Stimulated activated CD8-positive, alpha-beta memory T cell treated with anti-CD3 and anti-CD28 coated beads, Interleukin-2, amount 100 ng/mL, for 48 hours (primary cell): Measurements from ENCODE around the gene MARCHF3.

Source experiments
- DNase-seq, 2 donors: peaks; one replicate each; pipeline ENCODE4 v3.0.0-alpha.2; 2020; ENCODE audit warnings: low read depth in 2 of 2

The MARCHF3 gene

DNA sequence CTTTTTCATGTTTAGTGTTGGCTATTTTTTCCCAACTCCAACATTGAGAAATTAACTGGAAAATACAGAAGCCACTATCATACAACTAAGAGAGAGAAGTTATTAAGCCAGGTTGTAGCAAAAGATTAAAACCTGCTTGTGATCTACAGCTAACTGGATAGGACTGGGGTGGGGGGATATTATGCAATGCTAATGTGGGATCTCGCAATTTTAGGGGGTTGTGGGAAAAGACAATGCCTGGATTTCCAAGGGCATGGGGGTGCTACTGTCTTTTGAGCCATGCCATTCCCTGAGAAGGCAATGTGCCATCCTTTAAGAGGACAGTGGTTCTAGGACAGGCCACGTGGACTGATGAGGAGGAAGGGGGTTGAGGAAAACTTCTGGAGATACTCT, 46.5 kb downstream of the MARCHF3 start:
- DNase-seq, result no peak

- DNase-seq, result no peak
Measured at GRCh38 chr5:126982926-126983873, 47.2 kb downstream of the MARCHF3 start.

- DNase-seq, result no peak
Measured at GRCh38 chr5:126982202-126982601, 48.2 kb downstream of the MARCHF3 start.

DNA sequence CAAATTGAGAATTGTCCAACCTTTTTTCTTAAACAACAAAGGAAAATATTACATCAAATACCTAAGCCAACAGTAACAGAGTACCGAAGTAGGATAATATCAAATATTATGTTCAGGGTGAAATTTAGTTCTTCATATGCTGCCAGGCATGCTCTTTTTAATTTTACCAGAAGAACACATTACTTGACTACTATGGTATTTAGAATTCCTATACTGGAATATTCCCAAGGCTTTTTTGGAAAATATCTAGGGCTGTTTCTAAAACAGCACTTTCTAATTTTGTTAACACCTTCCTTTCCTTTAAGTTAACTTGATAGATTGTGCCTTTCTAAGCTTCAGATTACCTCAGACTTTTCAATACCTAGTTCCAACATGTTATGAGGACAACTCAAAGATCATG, 48.7 kb downstream of the MARCHF3 start:
- no peak for DNase-seq

DNA sequence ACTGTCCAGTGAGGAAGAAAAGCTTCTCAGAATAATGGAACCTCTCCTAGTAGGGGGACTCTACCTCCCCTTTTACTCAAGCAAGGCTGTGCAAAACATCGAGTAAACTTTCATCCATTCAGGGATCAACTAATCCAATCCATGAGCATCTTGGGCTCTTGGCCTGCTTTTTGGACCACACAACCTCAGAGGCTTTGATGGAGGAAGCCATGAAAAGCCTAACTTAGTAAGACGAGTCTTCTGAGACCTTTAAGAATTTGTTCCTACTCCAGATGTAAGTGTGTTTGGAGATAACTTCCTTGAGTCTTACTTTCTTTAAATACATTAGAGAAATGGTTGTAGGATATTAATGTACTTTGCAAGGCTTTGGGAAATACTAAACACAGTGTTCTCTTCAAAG, 49.1 kb downstream of the MARCHF3 start:
- no peak for DNase-seq

DNA sequence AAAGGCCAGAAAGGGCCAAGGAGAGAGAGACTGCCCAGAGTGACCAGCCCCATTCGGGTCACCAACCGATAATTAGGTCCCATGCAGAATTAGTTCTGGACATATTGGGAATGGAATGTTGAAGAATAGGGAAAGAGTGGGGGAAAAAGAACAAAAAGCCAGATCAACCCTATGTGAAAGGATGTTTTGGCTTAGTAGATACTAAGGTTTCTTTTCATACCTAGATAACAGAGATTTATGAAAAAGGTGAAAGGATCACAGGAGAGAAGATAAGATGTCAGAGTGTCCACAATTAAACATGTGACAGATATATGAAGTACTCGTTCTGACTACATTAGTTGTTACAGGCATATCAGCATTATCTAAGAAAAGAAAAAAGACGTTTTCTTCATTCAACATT, 52.1 kb downstream of the MARCHF3 start:
- DNase-seq, result no peak

DNA sequence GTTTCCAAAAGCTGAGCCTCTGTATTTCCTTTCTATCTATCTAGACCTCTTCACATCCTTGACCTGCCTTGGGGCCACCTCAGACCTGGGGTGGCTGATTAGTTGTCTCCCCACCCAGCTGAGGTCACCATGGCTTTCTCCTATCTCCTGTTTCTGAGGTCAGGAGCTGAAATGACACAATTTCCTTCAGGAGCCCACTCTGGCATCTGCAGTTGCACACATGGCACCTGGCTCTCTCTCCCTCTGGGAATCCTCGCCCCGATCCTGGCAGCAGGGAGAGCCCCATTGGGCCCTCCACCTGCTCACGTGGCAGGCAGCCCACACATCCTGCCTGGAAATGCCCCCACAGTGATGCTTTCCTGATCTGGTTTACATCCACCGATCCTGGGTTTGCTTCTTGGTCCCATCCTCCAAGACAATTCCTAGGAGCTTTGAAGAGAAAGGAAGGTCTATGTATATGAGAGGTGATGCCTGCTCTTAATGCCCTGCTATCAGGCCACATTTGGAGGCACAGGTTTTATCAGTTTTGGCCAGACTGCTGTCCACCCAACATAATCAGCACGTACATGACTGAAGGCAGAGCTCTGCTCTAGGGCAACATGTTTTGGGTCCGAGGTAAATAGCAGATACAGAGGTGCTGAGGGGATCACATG, 53.7 kb downstream of the MARCHF3 start:
- no peak for DNase-seq

- DNase-seq, result no peak
Measured at GRCh38 chr5:126975796-126976195, 54.6 kb downstream of the MARCHF3 start.

GRCh38 chr5:126973193-126973592, 57.2 kb downstream of the MARCHF3 start:
- DNase-seq, result no peak

GRCh38 chr5:126972062-126972895, 58.1 kb downstream of the MARCHF3 start:
- no peak for DNase-seq

GRCh38 chr5:126971455-126972031, 58.8 kb downstream of the MARCHF3 start:
- no peak for DNase-seq

- no peak for DNase-seq
Measured at GRCh38 chr5:126970517-126971017, 59.8 kb downstream of the MARCHF3 start.

DNA sequence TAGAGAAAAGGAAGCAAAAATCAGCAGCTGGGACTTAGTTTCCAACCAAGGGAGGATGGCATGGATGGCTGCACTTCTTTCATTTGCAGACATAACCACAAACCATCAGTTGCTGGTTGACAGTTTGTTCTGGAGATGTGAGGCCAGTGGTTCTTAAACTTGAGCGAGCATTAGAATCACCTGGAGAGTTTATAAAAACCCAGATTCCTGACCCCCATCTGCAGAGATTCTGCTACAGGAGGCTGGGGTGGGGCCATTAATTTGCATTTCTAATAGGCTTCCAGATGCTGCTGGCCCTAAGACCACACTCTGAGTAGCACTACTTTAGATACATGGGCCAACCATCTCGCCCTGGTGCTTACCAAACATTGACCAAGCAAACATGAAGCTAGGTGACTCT, 60.8 kb downstream of the MARCHF3 start:
- no peak for DNase-seq

DNA sequence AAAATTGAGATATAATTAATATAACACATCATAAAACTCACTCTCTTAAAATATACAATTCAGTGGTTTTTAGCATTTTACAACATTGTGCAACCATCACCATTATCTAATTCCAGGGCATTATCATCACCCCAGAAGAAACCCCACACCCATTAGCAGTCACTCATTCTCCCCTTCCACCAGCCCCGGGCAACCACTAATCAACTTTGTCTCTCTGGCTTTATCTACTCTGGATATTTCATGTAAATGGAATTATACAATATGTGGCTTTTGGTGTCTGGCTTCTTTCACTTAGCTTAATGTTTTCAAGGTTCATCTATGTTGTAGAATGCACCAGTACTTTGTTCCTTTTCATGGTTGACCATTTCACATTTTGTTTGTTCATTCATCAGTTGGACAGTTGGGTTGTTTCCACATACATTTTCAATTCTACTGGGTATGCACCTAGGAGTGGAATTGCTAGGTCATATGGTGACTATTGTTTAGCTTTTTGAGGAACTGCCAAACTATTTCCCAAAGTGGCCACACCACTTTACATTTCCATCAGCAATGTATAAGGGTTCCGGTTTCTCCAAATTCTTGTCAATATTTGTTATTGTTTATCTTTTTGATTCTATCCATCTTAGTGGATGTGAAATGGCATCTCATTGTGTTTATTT, 62.4 kb downstream of the MARCHF3 start:
- no peak for DNase-seq

GRCh38 chr5:126965487-126965886, 64.9 kb downstream of the MARCHF3 start:
- no peak for DNase-seq

- no peak for DNase-seq
Measured at GRCh38 chr5:126965061-126965475, 65.3 kb downstream of the MARCHF3 start.

DNA sequence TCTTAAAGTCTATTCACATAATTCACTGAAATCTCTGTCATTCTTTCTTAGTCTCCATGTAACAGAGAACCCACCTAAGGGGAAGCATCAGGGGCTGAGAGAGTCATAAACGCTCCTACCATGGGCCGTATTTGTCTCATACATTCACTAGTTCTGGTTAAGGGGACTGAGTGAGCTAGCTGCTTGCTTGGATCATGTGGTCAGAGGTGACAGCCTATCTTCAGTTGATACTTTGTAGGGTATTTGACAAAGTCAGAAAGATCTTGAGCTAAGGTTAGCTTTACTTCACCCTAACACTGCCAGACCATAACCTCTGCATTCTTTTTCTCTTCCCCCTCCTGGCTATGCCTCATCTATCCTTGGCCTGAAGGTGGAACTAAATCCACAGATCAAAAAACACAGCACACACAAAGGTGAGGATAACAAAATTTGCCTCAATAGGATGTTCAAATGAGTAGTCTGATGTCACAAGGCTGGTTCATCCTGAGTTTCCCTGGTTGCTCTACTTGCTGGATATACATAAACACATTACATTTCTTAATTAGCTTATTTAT, 66.5 kb downstream of the MARCHF3 start:
- no peak for DNase-seq

- DNase-seq, result no peak
Measured at GRCh38 chr5:126961702-126962101, 68.7 kb downstream of the MARCHF3 start.

DNA sequence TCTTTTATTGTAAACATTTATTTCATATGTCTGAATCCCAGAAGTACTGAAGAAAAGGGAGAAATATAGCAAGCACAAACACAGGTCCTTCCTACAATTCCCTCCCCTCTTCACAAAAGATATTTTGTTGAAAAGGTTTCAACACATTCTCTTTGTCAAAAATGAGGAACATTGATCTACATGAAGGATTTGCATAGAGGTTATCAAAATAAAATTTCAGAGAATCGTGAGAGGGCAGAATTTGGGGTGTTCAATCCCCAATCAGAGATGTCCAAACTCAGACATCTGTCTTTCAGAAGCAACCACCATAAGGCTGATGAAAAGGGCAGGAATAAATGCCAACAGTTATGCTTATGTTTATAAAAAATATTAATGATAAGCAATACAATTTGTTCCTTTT, 69.2 kb downstream of the MARCHF3 start:
- no peak for DNase-seq

DNA sequence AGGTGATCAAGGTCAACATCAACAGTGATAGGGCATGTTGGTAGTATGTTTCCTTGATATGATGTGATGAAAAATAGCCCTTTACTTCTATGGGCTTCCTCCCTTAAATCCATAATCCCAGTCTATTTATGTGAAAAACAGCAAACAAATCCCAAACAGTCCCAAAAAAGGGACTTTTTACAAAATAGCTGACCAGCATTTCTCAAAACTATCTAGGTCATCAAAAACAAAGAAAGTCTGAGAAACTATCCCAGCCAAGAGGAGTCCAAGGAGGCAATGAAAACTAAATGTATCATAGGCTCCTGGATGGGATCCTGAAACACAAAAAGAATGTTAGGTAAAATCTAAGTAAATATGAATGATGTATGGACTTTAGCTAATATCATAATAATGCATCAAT, 71.2 kb downstream of the MARCHF3 start:
- DNase-seq, result no peak

GRCh38 chr5:126956991-126957390, 73.4 kb downstream of the MARCHF3 start:
- no peak for DNase-seq
